Measurements from ENCODE around the gene PLCD4.

The PLCD4 gene

GRCh38 chr2:218621007-218621406 lies 13.3 kb downstream of the PLCD4 start:
- DNase-seq (ENCODE audit: low read depth, low spot score): no peak

- DNase-seq (ENCODE audit: low read depth, low spot score): no peak
These were observed 15.1 kb downstream of the PLCD4 start for GRCh38 chr2:218622606-218623365.

GRCh38 chr2:218623366-218623705 lies 15.6 kb downstream of the PLCD4 start:
- no peak for DNase-seq (ENCODE audit: low read depth, low spot score)

GRCh38 chr2:218626369-218626768 lies 18.7 kb downstream of the PLCD4 start:
- DNase-seq (ENCODE audit: low read depth, low spot score): no peak

- DNase-seq (ENCODE audit: low read depth, low spot score): no peak
These were observed 20.2 kb downstream of the PLCD4 start for GRCh38 chr2:218627939-218628338.

GRCh38 chr2:218631837-218632236 lies 24.1 kb downstream of the PLCD4 start:
- no peak for DNase-seq (ENCODE audit: low read depth, low spot score)

- DNase-seq (ENCODE audit: low read depth, low spot score): no peak
These were observed 28.0 kb downstream of the PLCD4 start for GRCh38 chr2:218635719-218636118.

GRCh38 chr2:218638372-218638771 lies 30.7 kb downstream of the PLCD4 start:
- DNase-seq (ENCODE audit: low read depth, low spot score): no peak

GRCh38 chr2:218642121-218642656 lies 34.5 kb downstream of the PLCD4 start:
- no peak for DNase-seq (ENCODE audit: low read depth, low spot score)

GRCh38 chr2:218642786-218643185 lies 35.1 kb downstream of the PLCD4 start:
- DNase-seq (ENCODE audit: low read depth, low spot score): no peak

- no peak for DNase-seq (ENCODE audit: low read depth, low spot score)
These were observed 36.1 kb downstream of the PLCD4 start for GRCh38 chr2:218643751-218644310.

- DNase-seq (ENCODE audit: low read depth, low spot score): no peak
These were observed 37.0 kb downstream of the PLCD4 start for GRCh38 chr2:218644721-218645120.

- no peak for DNase-seq (ENCODE audit: low read depth, low spot score)
These were observed 37.4 kb downstream of the PLCD4 start for GRCh38 chr2:218645126-218645525.

GRCh38 chr2:218648088-218648786 lies 40.5 kb downstream of the PLCD4 start:
- DNase-seq (ENCODE audit: low read depth, low spot score): no peak

- DNase-seq (ENCODE audit: low read depth, low spot score): no peak
These were observed 41.0 kb downstream of the PLCD4 start for GRCh38 chr2:218648787-218649100.

GRCh38 chr2:218655751-218656150 lies 48.1 kb downstream of the PLCD4 start:
- DNase-seq (ENCODE audit: low read depth, low spot score): no peak

GRCh38 chr2:218658671-218659257 lies 51.1 kb downstream of the PLCD4 start:
- DNase-seq (ENCODE audit: low read depth, low spot score): no peak

- peak; percentile 91 for DNase-seq (ENCODE audit: low read depth, low spot score)
These were observed 51.7 kb downstream of the PLCD4 start, which contains the start of the genes BCS1L and ZNF142 for GRCh38 chr2:218659258-218659987. Gene BCS1L, plus strand, starts transcription at chr2:218659683. Its CDS starts 1,305 bp downstream, at chr2:218660988. Gene ZNF142, minus strand, starts transcription at chr2:218659623. Its CDS starts 3,194 bp downstream, at chr2:218656429.

- no peak for DNase-seq (ENCODE audit: low read depth, low spot score)
These were observed 52.3 kb downstream of the PLCD4 start for GRCh38 chr2:218659988-218660358.

- DNase-seq (ENCODE audit: low read depth, low spot score): no peak
These were observed 54.7 kb downstream of the PLCD4 start for GRCh38 chr2:218662377-218662776.

GRCh38 chr2:218662827-218663226 lies 55.1 kb downstream of the PLCD4 start:
- no peak for DNase-seq (ENCODE audit: low read depth, low spot score)

- DNase-seq (ENCODE audit: low read depth, low spot score): no peak
These were observed 56.2 kb downstream of the PLCD4 start for GRCh38 chr2:218663901-218664300.
